Thyroid gland (tissue), 4 donors: Measurements from ENCODE around the gene IFITM1. TPM values are rescaled to one million over a fixed set of nuclear protein-coding genes. Genes with fewer than 3 reads are reported as not detected.

Experiments used
- DNase-seq, 2 donors: peaks; one replicate each; pipeline ENCODE4 v3.0.0-alpha.2; 2019
- H3K27ac ChIP-seq, 3 donors: fragments of 200-600 bp; sonication (generic); 1 replicate in 2 of 3; 2 replicates in 1 of 3; pipeline ENCODE4 v1.5.1; 2016 to 2019; ENCODE audit warnings: mild to moderate bottlenecking in 1 of 3, moderate library complexity in 1 of 3
- H3K27me3 ChIP-seq: fragments of 200-600 bp; sonication (generic); one replicate; pipeline ENCODE4 v1.5.1; 2019
- H3K36me3 ChIP-seq, 2 donors: fragments of 200-600 bp; sonication (generic); one replicate each; pipeline ENCODE4 v1.5.1; 2016 to 2019
- H3K4me1 ChIP-seq, 2 donors: fragments of 200-600 bp; sonication (generic); one replicate each; pipeline ENCODE4 v1.5.1; 2017 to 2019
- H3K4me3 ChIP-seq, 3 donors: fragments of 200-600 bp; sonication (generic); replicated peaks in 1 of 3; 1 replicate in 2 of 3; 2 replicates in 1 of 3; pipeline ENCODE4 v1.5.1; 2016; ENCODE audit warnings: mild to moderate bottlenecking in 1 of 3
- H3K9me3 ChIP-seq: fragments of 200-600 bp; sonication (generic); one replicate; pipeline ENCODE4 v1.5.1; 2017
- POLR2A ChIP-seq, 2 donors: fragments of 450-650 bp; IDR thresholded peaks; one replicate each; pipeline ENCODE4 v1.6.1; 2017; ENCODE audit warnings: antibody characterized with exemption in 2 of 2, mild to moderate bottlenecking in 2 of 2, moderate library complexity in 1 of 2
- WGBS, 2 donors: methylation state at CpG; one replicate each; pipeline ENCODE4 v1.1.5; 2017; 5-methylcytosine and 5-hydroxymethylcytosine counted together
- intact Hi-C: fragments of 100-400 bp; cut with DNase I; formaldehyde crosslinking; loops from one replicate; pipeline ENCODE4 v1.15.1; 2023
- total RNA-seq, 4 donors: library from RNA; depleted of rRNA; stranded (reverse); fragments of >200 nt; gene quantifications; one replicate each; pipeline ENCODE4 v1.2.3, GENCODE V29; 2016
- TF ChIP-seq, protein P1 (sequence below), 6 experiments: fragments of 200-600 bp in 3 of 6; fragments of 450-650 bp in 3 of 6; sonication (generic) in 3 of 6; IDR thresholded peaks; one replicate each; pipeline ENCODE4 v1.5.1; 2016 to 2019; ENCODE audit warnings: antibody characterized with exemption in 6 of 6, mild to moderate bottlenecking in 2 of 6, inconsistent platforms in 1 of 6, moderate library complexity in 1 of 6

IFITM1 gene
- total RNA-seq, 4 donors from 2014 or later, result 94.3 to 163 (median 103) TPM

GRCh38 chr11:355581-356458, 42.0 kb downstream of the IFITM1 start:
- peak overlapping the region; percentile 77 to 98 (median 90) for H3K27ac ChIP-seq
- TF ChIP-seq, protein P1, sequence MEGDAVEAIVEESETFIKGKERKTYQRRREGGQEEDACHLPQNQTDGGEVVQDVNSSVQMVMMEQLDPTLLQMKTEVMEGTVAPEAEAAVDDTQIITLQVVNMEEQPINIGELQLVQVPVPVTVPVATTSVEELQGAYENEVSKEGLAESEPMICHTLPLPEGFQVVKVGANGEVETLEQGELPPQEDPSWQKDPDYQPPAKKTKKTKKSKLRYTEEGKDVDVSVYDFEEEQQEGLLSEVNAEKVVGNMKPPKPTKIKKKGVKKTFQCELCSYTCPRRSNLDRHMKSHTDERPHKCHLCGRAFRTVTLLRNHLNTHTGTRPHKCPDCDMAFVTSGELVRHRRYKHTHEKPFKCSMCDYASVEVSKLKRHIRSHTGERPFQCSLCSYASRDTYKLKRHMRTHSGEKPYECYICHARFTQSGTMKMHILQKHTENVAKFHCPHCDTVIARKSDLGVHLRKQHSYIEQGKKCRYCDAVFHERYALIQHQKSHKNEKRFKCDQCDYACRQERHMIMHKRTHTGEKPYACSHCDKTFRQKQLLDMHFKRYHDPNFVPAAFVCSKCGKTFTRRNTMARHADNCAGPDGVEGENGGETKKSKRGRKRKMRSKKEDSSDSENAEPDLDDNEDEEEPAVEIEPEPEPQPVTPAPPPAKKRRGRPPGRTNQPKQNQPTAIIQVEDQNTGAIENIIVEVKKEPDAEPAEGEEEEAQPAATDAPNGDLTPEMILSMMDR (IDR thresholded peaks at IDR 0.05), result no peak
- no peak for TF ChIP-seq POLR2A (IDR thresholded peaks at IDR 0.05)
- intact Hi-C loops, result loop anchor here (5.0 kb wide), 1 partner anchor 49 kb away; the partner anchor contains the start of gene IFITM2
- H3K4me3 ChIP-seq, result peak overlapping the region in 1 of 3 donors; percentile 28
- H3K27me3 ChIP-seq, result no peaks in the 10 kb centered on the region
- no peaks in the 10 kb centered on the region for H3K36me3 ChIP-seq
- peak; percentile 82 for DNase-seq
- H3K4me1 ChIP-seq, result peaks cover 24 to 29% of the 10 kb centered on the region in 2 donors
- H3K9me3 ChIP-seq, result no peaks in the 10 kb centered on the region
- 14 to 17% methylated on average over 9 to 31 of the region's 76 CpGs for WGBS, 2 donors

DNA sequence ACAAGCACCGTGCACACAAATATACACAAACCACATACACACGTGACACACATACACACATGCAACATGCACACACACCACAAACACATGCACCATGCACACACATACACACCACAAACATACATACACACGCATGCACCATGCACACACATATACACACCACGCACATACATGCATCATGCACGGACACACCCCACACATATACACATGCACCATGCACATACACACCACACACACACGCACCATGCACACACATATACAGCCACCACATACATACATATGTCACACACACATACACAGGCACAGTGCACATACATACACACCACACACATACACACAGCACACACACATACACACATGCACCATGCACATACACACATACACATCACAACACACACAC, 42.8 kb downstream of the IFITM1 start:
- intact Hi-C loops, result loop anchor here (5.0 kb wide), 1 partner anchor 49 kb away; the partner anchor contains the start of gene IFITM2
- no peak for DNase-seq
- Histone ChIP-seq H3K4me3 (no peak overlapping the region), H3K36me3 (no peaks in the 10 kb centered on the region), H3K27me3 (no peaks in the 10 kb centered on the region), H3K4me1 (peaks cover 24 to 29% of the 10 kb centered on the region in 2 donors), H3K27ac (no peak overlapping the region), H3K9me3 (no peaks in the 10 kb centered on the region)
- 78% methylated on average over 6 of the region's 6 CpGs for WGBS, 2 donors
- TF ChIP-seq POLR2A (IDR thresholded peaks at IDR 0.05), result no peak
- TF ChIP-seq, protein P1 (IDR thresholded peaks at IDR 0.05), result no peak

DNA sequence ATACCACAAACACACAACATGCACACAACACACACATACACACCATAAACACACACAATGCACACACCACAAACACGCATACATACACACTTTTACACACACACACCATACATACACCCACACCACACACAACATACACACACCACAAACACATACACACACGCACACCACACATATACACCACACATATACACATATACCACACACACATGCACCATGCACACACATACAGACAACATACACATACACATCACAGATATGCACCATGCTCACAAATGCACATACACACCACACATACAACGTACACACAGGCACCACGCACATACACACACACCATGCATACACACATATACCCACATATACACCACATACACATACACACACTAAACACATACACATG, 43.7 kb downstream of the IFITM1 start:
- Histone ChIP-seq H3K4me3 (no peak overlapping the region), H3K4me1 (peaks cover 24 to 27% of the 10 kb centered on the region in 2 donors), H3K27me3 (no peaks in the 10 kb centered on the region), H3K9me3 (no peaks in the 10 kb centered on the region), H3K36me3 (no peaks in the 10 kb centered on the region), H3K27ac (no peak overlapping the region)
- 93 to 96% methylated on average over 4 of the region's 4 CpGs for WGBS, 2 donors
- intact Hi-C loops, result loop anchor here (5.0 kb wide), 1 partner anchor 50 kb away; the partner anchor contains the start of gene IFITM2
- DNase-seq, result no peak
- TF ChIP-seq, protein P1 (IDR thresholded peaks at IDR 0.05), result no peak
- no peak for TF ChIP-seq POLR2A (IDR thresholded peaks at IDR 0.05)

GRCh38 chr11:358129-358800, 44.4 kb downstream of the IFITM1 start:
- H3K9me3 ChIP-seq, result no peaks in the 10 kb centered on the region
- H3K27me3 ChIP-seq, result no peaks in the 10 kb centered on the region
- no peaks in the 10 kb centered on the region for H3K36me3 ChIP-seq
- WGBS, 2 donors, result 59 to 62% methylated on average over 34 of the region's 34 CpGs
- no peak for TF ChIP-seq POLR2A (IDR thresholded peaks at IDR 0.05)
- TF ChIP-seq, protein P1 (IDR thresholded peaks at IDR 0.05), result no peak
- no peak overlapping the region for H3K4me3 ChIP-seq
- no peak overlapping the region for H3K27ac ChIP-seq
- no peak for DNase-seq
- H3K4me1 ChIP-seq, result peaks cover 19 to 20% of the 10 kb centered on the region in 2 donors
- intact Hi-C loops, result loop anchor here (5.0 kb wide), 1 partner anchor 51 kb away; the partner anchor contains the start of gene IFITM2
